ENCODE data around the gene ITGAX. TPM values are rescaled to one million over a fixed set of nuclear protein-coding genes. Genes with fewer than 3 reads are reported as not detected.
A peak's percentile ranks its signal among the peaks of the same experiment; 100 is the strongest.

The ITGAX gene
- total and polyA plus RNA-seq, 7 donors = 0.34 to 2.6 (median 1.7) TPM

DNA sequence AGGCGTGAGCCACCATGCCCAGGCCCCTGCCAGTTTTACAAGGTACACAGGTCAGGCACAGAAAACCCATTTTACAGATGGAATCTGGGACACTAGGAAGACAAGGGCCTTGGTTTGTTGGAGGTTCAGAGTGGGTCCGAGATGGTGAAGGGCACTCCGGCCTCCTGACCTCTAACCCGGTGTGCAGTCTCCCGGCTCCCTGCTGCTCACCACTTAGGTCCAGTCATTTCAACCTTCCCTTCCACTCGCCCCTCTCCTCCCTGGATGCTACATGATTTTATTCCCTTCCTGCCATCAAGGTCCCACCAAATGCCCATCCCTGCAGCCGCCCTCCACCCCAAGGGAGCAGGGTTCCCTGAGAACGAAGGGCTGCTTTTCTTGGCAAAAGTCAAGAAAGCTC lies 8.7 kb downstream of the ITGAX start:
- whole genome bisulfite sequencing, 3 donors = 81 to 89% (median 89%) methylated on average over 8 of the region's 8 CpGs
- intact Hi-C loops (cut with DNase I) = no loop called here
- Histone ChIP-seq H3K36me3 (ENCODE audit: insufficient read depth in 1 of 2, low read depth in 1 of 2) (no peaks in the 10 kb centered on the region), H3K4me1 (no peaks in the 10 kb centered on the region), H3K27ac (no peak overlapping the region), H3K4me3 (no peak overlapping the region), H3K9me3 (no peaks in the 10 kb centered on the region), H3K27me3 (ENCODE audit: insufficient read depth in 3 of 3, low read length in 2 of 3) (no peaks in the 10 kb centered on the region)
- ATAC-seq (no peak), DNase-seq (peak in 1 of 2 donors; percentile 30)
- TF ChIP-seq, protein P1, sequence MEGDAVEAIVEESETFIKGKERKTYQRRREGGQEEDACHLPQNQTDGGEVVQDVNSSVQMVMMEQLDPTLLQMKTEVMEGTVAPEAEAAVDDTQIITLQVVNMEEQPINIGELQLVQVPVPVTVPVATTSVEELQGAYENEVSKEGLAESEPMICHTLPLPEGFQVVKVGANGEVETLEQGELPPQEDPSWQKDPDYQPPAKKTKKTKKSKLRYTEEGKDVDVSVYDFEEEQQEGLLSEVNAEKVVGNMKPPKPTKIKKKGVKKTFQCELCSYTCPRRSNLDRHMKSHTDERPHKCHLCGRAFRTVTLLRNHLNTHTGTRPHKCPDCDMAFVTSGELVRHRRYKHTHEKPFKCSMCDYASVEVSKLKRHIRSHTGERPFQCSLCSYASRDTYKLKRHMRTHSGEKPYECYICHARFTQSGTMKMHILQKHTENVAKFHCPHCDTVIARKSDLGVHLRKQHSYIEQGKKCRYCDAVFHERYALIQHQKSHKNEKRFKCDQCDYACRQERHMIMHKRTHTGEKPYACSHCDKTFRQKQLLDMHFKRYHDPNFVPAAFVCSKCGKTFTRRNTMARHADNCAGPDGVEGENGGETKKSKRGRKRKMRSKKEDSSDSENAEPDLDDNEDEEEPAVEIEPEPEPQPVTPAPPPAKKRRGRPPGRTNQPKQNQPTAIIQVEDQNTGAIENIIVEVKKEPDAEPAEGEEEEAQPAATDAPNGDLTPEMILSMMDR (IDR thresholded peaks at IDR 0.05) = no peak

DNA sequence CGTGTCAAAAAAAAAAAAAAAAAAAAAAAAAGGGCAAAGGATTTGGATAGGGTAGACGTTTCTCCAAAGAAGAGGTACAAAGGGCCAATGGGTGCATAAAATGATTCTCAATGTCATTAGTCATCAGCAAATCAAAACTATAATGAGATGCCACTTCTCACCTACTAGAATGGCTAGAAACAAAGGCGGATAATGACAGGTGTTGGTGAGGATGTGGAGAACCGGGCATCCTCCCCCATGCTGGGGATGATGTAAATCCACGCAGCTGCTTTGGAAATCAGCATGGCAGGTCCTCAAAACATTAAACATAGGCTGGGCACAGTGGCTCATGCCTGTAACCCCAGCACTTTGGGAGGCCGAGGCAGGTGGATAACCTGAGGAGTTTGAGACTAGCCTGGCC lies 9.4 kb downstream of the ITGAX start:
- Histone ChIP-seq H3K27ac (no peak overlapping the region), H3K27me3 (ENCODE audit: insufficient read depth in 3 of 3, low read length in 2 of 3) (no peaks in the 10 kb centered on the region), H3K4me1 (no peaks in the 10 kb centered on the region), H3K9me3 (no peaks in the 10 kb centered on the region), H3K36me3 (ENCODE audit: insufficient read depth in 1 of 2, low read depth in 1 of 2) (no peaks in the 10 kb centered on the region), H3K4me3 (no peak overlapping the region)
- TF ChIP-seq, protein P1 (IDR thresholded peaks at IDR 0.05) = no peak
- DNase-seq (peak in 1 of 2 donors; percentile 15), ATAC-seq (no peak)
- WGBS, 3 donors = 62 to 74% (median 72%) methylated on average over 6 of the region's 6 CpGs
- intact Hi-C loops (cut with DNase I) = no loop called here

DNA sequence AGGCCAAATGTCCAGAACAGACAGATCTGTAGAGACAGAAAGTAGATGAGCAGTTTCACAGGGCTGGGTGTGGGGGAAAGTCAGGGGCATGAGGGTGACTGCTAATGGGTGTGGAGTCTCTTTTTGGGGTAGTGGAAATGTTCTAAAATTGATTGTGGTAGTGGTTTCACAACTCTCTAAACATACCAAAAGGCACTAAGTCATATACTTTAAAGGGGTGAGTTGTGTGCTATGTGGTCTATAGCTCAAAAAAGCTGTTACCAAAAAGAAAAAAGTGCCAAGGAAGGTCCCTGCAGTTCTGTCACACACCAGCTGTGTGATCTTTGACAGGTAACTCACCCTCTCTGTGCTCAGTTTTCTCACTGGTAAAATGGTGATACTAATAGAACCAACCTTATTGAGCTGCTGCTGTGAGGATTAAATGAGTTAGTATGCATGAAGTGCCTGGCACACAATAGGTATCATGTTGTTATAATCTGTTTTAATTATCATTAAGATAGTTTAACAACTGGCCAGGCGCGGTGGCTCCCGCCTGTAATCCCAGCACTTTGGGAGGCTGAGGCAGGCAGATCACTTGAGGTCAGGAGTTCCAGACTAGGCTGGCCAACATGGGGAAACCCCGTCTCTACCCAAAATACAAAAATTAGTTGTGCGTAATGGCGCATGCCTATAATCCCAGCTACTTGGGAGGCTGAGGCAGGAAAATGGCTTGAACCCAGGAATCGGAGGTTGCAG lies 10.3 kb downstream of the ITGAX start:
- Histone ChIP-seq H3K27me3 (ENCODE audit: insufficient read depth in 3 of 3, low read length in 2 of 3) (no peaks in the 10 kb centered on the region), H3K27ac (no peak overlapping the region), H3K4me3 (no peak overlapping the region), H3K36me3 (ENCODE audit: insufficient read depth in 1 of 2, low read depth in 1 of 2) (no peaks in the 10 kb centered on the region), H3K4me1 (no peaks in the 10 kb centered on the region), H3K9me3 (no peaks in the 10 kb centered on the region)
- no peak for ATAC-seq
- DNase-seq = peak in 1 of 2 donors; percentile 10
- intact Hi-C loops (cut with DNase I) = no loop called here
- TF ChIP-seq, protein P1 (IDR thresholded peaks at IDR 0.05) = no peak
- 85 to 91% (median 85%) methylated on average over 7 of the region's 7 CpGs for WGBS, 3 donors

DNA sequence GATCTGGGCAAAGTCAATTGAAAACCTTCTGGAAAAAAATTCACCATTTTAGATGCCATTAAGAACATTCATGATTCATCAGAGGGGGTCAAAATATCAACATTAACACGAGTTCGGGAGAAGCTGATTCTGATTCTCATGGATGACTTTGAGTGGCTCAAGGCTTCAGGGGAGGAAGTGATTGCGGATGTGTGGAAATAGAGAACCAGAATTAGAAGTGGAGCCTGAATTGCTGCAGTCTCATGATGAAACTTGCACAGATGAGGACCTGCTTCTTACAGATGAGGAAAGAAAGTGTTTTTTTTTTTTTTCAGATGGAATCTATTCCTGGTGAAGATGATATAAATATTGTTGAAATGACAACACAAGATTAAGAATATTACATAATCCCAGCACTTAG lies 12.9 kb downstream of the ITGAX start:
- no peaks in the 10 kb centered on the region for H3K27me3 ChIP-seq (ENCODE audit: insufficient read depth in 3 of 3, low read length in 2 of 3)
- TF ChIP-seq, protein P1 (IDR thresholded peaks at IDR 0.05) = no peak
- H3K4me3 ChIP-seq = no peak overlapping the region
- WGBS, 3 donors = 86 to 88% (median 87%) methylated on average over 3 of the region's 3 CpGs
- DNase-seq = no peak
- no peaks in the 10 kb centered on the region for H3K4me1 ChIP-seq
- intact Hi-C loops (cut with DNase I) = no loop called here
- no peaks in the 10 kb centered on the region for H3K36me3 ChIP-seq (ENCODE audit: insufficient read depth in 1 of 2, low read depth in 1 of 2)
- H3K27ac ChIP-seq = no peak overlapping the region
- H3K9me3 ChIP-seq = no peaks in the 10 kb centered on the region
- ATAC-seq = no peak

DNA sequence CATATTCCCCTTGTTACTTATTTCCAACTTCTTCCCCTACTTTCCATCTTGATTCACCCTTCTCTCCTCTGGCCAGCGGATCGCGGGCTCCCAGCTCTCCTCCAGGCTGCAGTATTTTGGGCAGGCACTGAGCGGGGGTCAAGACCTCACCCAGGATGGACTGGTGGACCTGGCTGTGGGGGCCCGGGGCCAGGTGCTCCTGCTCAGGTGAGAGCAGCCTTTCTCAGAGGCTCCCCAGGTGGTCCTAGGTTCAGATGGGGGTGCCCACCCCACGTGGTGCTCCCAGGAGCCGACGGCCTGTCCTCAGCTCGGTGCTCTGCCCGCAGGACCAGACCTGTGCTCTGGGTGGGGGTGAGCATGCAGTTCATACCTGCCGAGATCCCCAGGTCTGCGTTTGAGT lies 16.0 kb downstream of the ITGAX start:
- 83 to 87% (median 87%) methylated on average over 12 of the region's 12 CpGs for WGBS, 3 donors
- H3K4me3 ChIP-seq = no peak overlapping the region
- no peaks in the 10 kb centered on the region for H3K4me1 ChIP-seq
- ATAC-seq = no peak
- TF ChIP-seq, protein P1 (IDR thresholded peaks at IDR 0.05) = no peak
- intact Hi-C loops (cut with DNase I) = no loop called here
- H3K9me3 ChIP-seq = peaks cover 12% of the 10 kb centered on the region
- no peaks in the 10 kb centered on the region for H3K36me3 ChIP-seq (ENCODE audit: insufficient read depth in 1 of 2, low read depth in 1 of 2)
- DNase-seq = peak in 1 of 2 donors; percentile 38
- no peaks in the 10 kb centered on the region for H3K27me3 ChIP-seq (ENCODE audit: insufficient read depth in 3 of 3, low read length in 2 of 3)
- H3K27ac ChIP-seq = no peak overlapping the region

All from psoas muscle (tissue), 8 donors.